ENCODE measurements around the gene VPS11. TPM values are rescaled to one million over a fixed set of nuclear protein-coding genes. Genes with fewer than 3 reads are reported as not detected.
"Not testable (repeated sequence)": the region's sequence is repeated elsewhere in the genome, so short reads cannot be mapped to it uniquely, and the experiment has no call there.

The VPS11 gene
- total RNA-seq, 1 experiment from 2014 or later: 11.2 TPM

- DNase-seq (ENCODE audit: low read depth in 1 of 2, low spot score in 2 of 2): no peak
- peaks cover 6% of the 10 kb centered on the region for H3K4me1 ChIP-seq (replicated peaks)
- H3K27ac ChIP-seq: no peak overlapping the region
- no peak overlapping the region for H3K4me3 ChIP-seq
- H3K9me3 ChIP-seq (replicated peaks): no peaks in the 10 kb centered on the region
- peaks cover 4% of the 10 kb centered on the region; the same call in 1 of the 2 replicates for H3K36me3 ChIP-seq
- H3K27me3 ChIP-seq (replicated peaks): no peaks in the 10 kb centered on the region
Observed at GRCh38 chr11:119028346-119029068, 39.1 kb upstream of the VPS11 start.

GRCh38 chr11:119029069-119029339, 38.6 kb upstream of the VPS11 start:
- Histone ChIP-seq H3K27me3 (replicated peaks) (no peaks in the 10 kb centered on the region), H3K36me3 (peaks cover 4% of the 10 kb centered on the region; the same call in 1 of the 2 replicates), H3K4me1 (replicated peaks) (peaks cover 6% of the 10 kb centered on the region), H3K4me3 (no peak overlapping the region), H3K27ac (no peak overlapping the region), H3K9me3 (replicated peaks) (no peaks in the 10 kb centered on the region)
- no peak for DNase-seq (ENCODE audit: low read depth in 1 of 2, low spot score in 2 of 2)

GRCh38 chr11:119029340-119030028, 38.1 kb upstream of the VPS11 start:
- peaks cover 4% of the 10 kb centered on the region; the same call in 1 of the 2 replicates for H3K36me3 ChIP-seq
- DNase-seq (ENCODE audit: low read depth in 1 of 2, low spot score in 2 of 2): no peak

GRCh38 chr11:119030029-119030328, 37.6 kb upstream of the VPS11 start:
- no peaks in the 10 kb centered on the region for H3K27me3 ChIP-seq (replicated peaks)
- no peaks in the 10 kb centered on the region for H3K9me3 ChIP-seq (replicated peaks)
- H3K27ac ChIP-seq: no peak overlapping the region
- DNase-seq (ENCODE audit: low read depth in 1 of 2, low spot score in 2 of 2): no peak
- H3K36me3 ChIP-seq: peaks cover under 1% of the 10 kb centered on the region; the same call in 1 of the 2 replicates
- peaks cover 6% of the 10 kb centered on the region for H3K4me1 ChIP-seq (replicated peaks)
- peak overlapping the region; percentile 52 for H3K4me3 ChIP-seq

More at GRCh38 chr11:119029340-119030028, 38.1 kb upstream of the VPS11 start:
- Histone ChIP-seq H3K9me3 (replicated peaks) (no peaks in the 10 kb centered on the region), H3K4me1 (replicated peaks) (peaks cover 6% of the 10 kb centered on the region), H3K4me3 (no peak overlapping the region), H3K27me3 (replicated peaks) (no peaks in the 10 kb centered on the region), H3K27ac (no peak overlapping the region)

GRCh38 chr11:119030329-119031047, 37.1 kb upstream of the VPS11 start, which contains the start of gene SLC37A4:
Gene SLC37A4, minus strand, starts transcription at chr11:119030877.
- no peak within 1 kb of the TSS for H3K27ac ChIP-seq

GRCh38 chr11:119031912-119032280, 35.7 kb upstream of the VPS11 start:
- no peak overlapping the region for H3K4me3 ChIP-seq
- peaks cover 6% of the 10 kb centered on the region for H3K4me1 ChIP-seq (replicated peaks)
- DNase-seq (ENCODE audit: low read depth in 1 of 2, low spot score in 2 of 2): no peak
- no peak overlapping the region for H3K27ac ChIP-seq
- no peaks in the 10 kb centered on the region for H3K27me3 ChIP-seq (replicated peaks)
- no peaks in the 10 kb centered on the region for H3K36me3 ChIP-seq
- no peaks in the 10 kb centered on the region for H3K9me3 ChIP-seq (replicated peaks)

More at GRCh38 chr11:119030329-119031047, 37.1 kb upstream of the VPS11 start, which contains the start of gene SLC37A4:
- DNase-seq (ENCODE audit: low read depth in 1 of 2, low spot score in 2 of 2): peak; percentile 65 to 93
- H3K4me3 ChIP-seq: peak within 1 kb of the TSS; percentile 52
- H3K9me3 ChIP-seq (replicated peaks): no peaks in the 10 kb centered on the region
- H3K36me3 ChIP-seq: no peaks in the 10 kb centered on the region
- H3K4me1 ChIP-seq (replicated peaks): peaks cover 6% of the 10 kb centered on the region
- H3K27me3 ChIP-seq (replicated peaks): no peaks in the 10 kb centered on the region

- H3K4me1 ChIP-seq (replicated peaks); DNase-seq (ENCODE audit: low read depth in 1 of 2, low spot score in 2 of 2); H3K36me3 ChIP-seq; H3K4me3 ChIP-seq; H3K9me3 ChIP-seq (replicated peaks); H3K27ac ChIP-seq; H3K27me3 ChIP-seq (replicated peaks): not testable (repeated sequence)
Observed at GRCh38 chr11:119033421-119033820, 34.2 kb upstream of the VPS11 start.

GRCh38 chr11:119034813-119035212, 32.8 kb upstream of the VPS11 start:
- peaks cover 6% of the 10 kb centered on the region for H3K4me1 ChIP-seq (replicated peaks)
- no peak overlapping the region for H3K27ac ChIP-seq
- no peak overlapping the region for H3K4me3 ChIP-seq
- H3K9me3 ChIP-seq (replicated peaks): no peaks in the 10 kb centered on the region
- H3K36me3 ChIP-seq: no peaks in the 10 kb centered on the region
- no peaks in the 10 kb centered on the region for H3K27me3 ChIP-seq (replicated peaks)
- DNase-seq (ENCODE audit: low read depth in 1 of 2, low spot score in 2 of 2): no peak

- H3K36me3 ChIP-seq: no peaks in the 10 kb centered on the region
- no peak for DNase-seq (ENCODE audit: low read depth in 1 of 2, low spot score in 2 of 2)
- H3K4me3 ChIP-seq: no peak overlapping the region
- H3K4me1 ChIP-seq (replicated peaks): no peaks in the 10 kb centered on the region
- H3K27ac ChIP-seq: no peak overlapping the region
- H3K27me3 ChIP-seq (replicated peaks): no peaks in the 10 kb centered on the region
- H3K9me3 ChIP-seq (replicated peaks): no peaks in the 10 kb centered on the region
Observed at GRCh38 chr11:119038884-119039283, 28.7 kb upstream of the VPS11 start.

- not testable (repeated sequence) for DNase-seq (ENCODE audit: low read depth in 1 of 2, low spot score in 2 of 2); H3K36me3 ChIP-seq; H3K4me3 ChIP-seq; H3K9me3 ChIP-seq (replicated peaks); H3K27me3 ChIP-seq (replicated peaks); H3K27ac ChIP-seq; H3K4me1 ChIP-seq (replicated peaks)
Observed at GRCh38 chr11:119039471-119039870, 28.1 kb upstream of the VPS11 start.

GRCh38 chr11:119041821-119042514, 25.6 kb upstream of the VPS11 start:
- Histone ChIP-seq H3K36me3 (peaks cover 4% of the 10 kb centered on the region; the same call in 1 of the 2 replicates), H3K4me3 (no peak overlapping the region), H3K27me3 (replicated peaks) (no peaks in the 10 kb centered on the region), H3K27ac (no peak overlapping the region), H3K4me1 (replicated peaks) (no peaks in the 10 kb centered on the region), H3K9me3 (replicated peaks) (no peaks in the 10 kb centered on the region)
- no peak for DNase-seq (ENCODE audit: low read depth in 1 of 2, low spot score in 2 of 2)

- no peak for DNase-seq (ENCODE audit: low read depth in 1 of 2, low spot score in 2 of 2)
- Histone ChIP-seq H3K27ac (no peak overlapping the region), H3K36me3 (peaks cover 8% of the 10 kb centered on the region; the same call in 1 of the 2 replicates)
Observed at GRCh38 chr11:119042927-119043326, 24.7 kb upstream of the VPS11 start.

GRCh38 chr11:119044708-119045107, 22.9 kb upstream of the VPS11 start:
- Histone ChIP-seq H3K9me3 (replicated peaks) (no peaks in the 10 kb centered on the region), H3K4me3 (no peak overlapping the region), H3K27ac (no peak overlapping the region), H3K36me3 (peaks cover 21% of the 10 kb centered on the region), H3K4me1 (replicated peaks) (no peaks in the 10 kb centered on the region), H3K27me3 (replicated peaks) (no peaks in the 10 kb centered on the region)
- no peak for DNase-seq (ENCODE audit: low read depth in 1 of 2, low spot score in 2 of 2)

More at GRCh38 chr11:119042927-119043326, 24.7 kb upstream of the VPS11 start:
- Histone ChIP-seq H3K4me3 (no peak overlapping the region), H3K9me3 (replicated peaks) (no peaks in the 10 kb centered on the region), H3K4me1 (replicated peaks) (no peaks in the 10 kb centered on the region), H3K27me3 (replicated peaks) (no peaks in the 10 kb centered on the region)

Data from SJSA1 (cell line).